ENCODE results near the gene ARHGAP10. TPM values are rescaled to one million over a fixed set of nuclear protein-coding genes. Genes with fewer than 3 reads are reported as not detected.
A peak's percentile ranks its signal among the peaks of the same experiment; 100 is the strongest.

Gene ARHGAP10
- total RNA-seq, 1 experiment from 2014 or later = 10.3 TPM

DNA sequence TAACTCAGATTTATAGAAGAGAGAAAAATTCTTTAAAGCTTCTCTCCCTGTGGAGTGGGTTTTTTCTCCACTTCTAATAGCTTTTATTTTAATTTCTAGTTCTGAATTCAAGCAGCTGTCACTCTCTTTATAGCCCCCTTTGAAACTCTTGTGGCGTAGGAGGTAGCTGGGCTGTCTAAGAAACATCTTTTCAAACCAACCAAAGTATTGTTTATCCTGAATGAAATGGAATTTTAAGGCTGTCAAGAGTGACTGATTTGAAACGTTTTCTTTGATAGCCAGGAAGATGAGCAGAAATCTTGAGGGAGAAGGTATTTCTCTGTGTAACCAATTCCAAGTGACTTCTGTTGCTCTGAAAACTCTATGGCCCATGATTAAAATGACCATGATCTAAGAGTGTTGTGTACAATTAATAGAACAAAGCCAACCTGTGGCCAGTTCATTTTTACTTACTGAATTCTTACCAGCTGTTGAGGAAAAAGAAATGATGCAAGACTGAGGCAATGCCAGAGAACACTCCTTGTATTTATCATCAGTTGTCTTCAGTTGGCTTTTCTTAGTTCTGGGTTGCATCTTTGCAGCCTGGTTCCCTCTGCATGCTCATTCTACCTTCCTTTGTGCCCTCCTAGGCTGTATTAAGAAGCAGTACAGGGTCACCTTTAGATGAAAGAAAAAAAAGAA is 298.4 kb downstream of the ARHGAP10 start:
- no peak for DNase-seq (ENCODE audit: low spot score)

- DNase-seq (ENCODE audit: low spot score) = no peak
These were observed 302.9 kb downstream of the ARHGAP10 start for GRCh38 chr4:148034813-148035212.

DNA sequence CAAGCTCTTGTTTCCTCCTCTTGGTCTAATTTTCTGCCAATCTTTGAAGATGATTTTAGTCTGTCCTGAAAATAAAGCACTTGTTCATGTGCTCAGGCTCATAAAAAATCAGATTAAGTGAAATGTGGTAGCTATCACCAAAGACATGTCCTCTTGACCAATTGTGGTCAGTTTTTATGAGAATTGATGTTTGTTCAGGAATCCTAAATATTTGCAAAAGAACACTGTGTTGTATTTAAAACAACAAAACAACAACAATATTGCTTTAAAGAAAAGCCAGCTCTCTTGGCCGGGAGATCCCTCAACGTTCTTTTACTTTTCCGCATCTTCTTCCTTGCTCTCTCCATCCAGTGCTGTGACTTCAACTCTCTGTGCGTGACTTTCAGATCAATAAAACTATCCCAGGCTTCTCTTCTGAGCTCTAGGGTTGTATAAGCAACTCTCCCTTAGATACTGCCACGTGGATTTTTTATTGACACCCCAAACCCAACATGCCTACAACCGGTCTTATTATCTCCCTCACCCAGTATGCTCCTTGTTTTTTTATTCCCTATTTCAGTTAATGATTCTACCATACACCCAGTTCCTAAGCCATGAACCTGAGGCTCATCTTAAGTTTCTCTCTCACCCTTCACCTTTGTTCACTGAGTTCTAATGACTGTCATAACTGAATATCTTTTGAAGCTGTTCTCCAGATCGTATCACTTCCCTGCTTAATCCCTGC is 309.9 kb downstream of the ARHGAP10 start:
- no peak for DNase-seq (ENCODE audit: low spot score)

GRCh38 chr4:148044089-148044911 is 312.4 kb downstream of the ARHGAP10 start:
- DNase-seq (ENCODE audit: low spot score) = no peak

GRCh38 chr4:148044912-148045352 is 313.0 kb downstream of the ARHGAP10 start:
- DNase-seq (ENCODE audit: low spot score) = no peak

DNA sequence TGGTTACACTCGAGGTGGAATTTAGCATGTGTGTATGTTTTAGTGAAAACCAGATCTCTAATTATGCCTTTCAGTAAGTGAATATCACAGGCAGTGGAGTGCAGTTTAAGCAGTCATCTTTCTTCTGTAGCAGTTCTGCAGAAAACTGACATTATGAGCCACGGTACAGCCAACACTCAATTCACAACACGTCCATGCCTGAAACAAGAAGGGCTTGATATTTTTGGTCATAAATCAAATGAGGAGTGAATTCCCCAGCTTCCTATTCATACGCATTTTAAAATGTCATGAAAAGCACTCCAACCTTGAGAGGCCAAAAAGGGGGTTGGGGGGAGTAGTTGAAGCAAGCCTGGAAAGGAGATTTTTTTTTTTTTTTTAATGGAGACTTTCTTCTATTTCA is 316.7 kb downstream of the ARHGAP10 start:
- no peak for DNase-seq (ENCODE audit: low spot score)

- DNase-seq (ENCODE audit: low spot score) = no peak
These were observed 319.5 kb downstream of the ARHGAP10 start for GRCh38 chr4:148051403-148051802.

GRCh38 chr4:148052448-148052847 is 320.6 kb downstream of the ARHGAP10 start:
- no peak for DNase-seq (ENCODE audit: low spot score)

DNA sequence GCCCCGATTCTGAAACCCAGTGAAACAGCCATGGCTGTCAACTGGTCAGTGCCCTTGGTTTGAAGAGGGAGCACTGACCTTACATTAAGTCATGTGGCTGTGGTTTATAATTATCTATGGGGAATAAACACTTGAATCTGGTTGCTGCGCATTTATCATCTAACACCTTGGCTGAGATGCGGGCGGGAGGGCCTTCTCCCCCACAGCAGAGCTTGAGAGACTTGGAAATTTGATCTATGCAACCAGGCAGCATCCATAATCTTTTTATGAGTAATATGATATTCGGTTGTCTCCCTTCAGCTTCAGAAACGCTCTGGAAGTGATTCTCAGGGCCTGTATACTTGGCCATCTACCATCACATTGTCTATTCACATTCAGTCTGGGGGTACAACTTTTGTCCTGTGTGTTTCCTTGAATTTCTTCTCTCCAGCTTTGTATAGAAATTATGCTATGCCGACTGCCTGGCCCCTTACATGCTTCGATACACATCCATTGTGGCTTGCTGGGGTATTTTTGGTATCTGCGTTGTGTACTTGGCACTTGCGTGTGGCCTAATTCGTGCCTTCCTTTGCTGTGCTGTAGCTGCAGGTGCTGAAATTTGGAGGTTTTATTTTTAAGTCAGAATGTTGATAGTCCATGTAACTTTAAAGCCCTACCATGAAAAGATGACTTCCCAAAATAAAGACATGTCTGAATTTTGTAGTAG is 321.6 kb downstream of the ARHGAP10 start:
- no peak for DNase-seq (ENCODE audit: low spot score)

DNA sequence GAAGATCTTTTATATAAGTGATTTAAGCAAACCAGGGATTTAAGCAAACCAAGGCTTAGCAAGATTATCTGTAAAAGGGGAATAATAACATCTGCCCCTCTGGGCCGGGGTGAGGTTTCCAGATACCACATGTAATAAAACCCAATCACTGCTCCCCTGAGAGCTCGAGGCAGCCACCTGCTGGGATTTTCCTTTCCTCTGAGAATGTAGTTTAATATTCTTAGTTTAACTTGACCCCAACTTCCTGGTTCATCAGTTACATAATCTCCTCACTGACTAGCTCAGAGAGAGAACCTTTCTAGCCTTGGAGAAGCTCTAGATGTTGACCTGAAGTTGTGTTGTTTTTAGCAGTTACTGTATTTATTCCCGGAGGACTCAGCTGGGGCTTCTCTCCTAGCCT is 322.4 kb downstream of the ARHGAP10 start:
- no peak for DNase-seq (ENCODE audit: low spot score)

- DNase-seq (ENCODE audit: low spot score) = no peak
These were observed 324.0 kb downstream of the ARHGAP10 start for GRCh38 chr4:148055844-148056243.

- DNase-seq (ENCODE audit: low spot score) = peak; percentile 46
These were observed 325.0 kb downstream of the ARHGAP10 start for GRCh38 chr4:148056879-148057278.

- no peak for DNase-seq (ENCODE audit: low spot score)
These were observed 325.6 kb downstream of the ARHGAP10 start for GRCh38 chr4:148057516-148057915.

- no peak for DNase-seq (ENCODE audit: low spot score)
These were observed 326.3 kb downstream of the ARHGAP10 start for GRCh38 chr4:148057984-148058859.

GRCh38 chr4:148059617-148060180 is 327.8 kb downstream of the ARHGAP10 start:
- no peak for DNase-seq (ENCODE audit: low spot score)

DNA sequence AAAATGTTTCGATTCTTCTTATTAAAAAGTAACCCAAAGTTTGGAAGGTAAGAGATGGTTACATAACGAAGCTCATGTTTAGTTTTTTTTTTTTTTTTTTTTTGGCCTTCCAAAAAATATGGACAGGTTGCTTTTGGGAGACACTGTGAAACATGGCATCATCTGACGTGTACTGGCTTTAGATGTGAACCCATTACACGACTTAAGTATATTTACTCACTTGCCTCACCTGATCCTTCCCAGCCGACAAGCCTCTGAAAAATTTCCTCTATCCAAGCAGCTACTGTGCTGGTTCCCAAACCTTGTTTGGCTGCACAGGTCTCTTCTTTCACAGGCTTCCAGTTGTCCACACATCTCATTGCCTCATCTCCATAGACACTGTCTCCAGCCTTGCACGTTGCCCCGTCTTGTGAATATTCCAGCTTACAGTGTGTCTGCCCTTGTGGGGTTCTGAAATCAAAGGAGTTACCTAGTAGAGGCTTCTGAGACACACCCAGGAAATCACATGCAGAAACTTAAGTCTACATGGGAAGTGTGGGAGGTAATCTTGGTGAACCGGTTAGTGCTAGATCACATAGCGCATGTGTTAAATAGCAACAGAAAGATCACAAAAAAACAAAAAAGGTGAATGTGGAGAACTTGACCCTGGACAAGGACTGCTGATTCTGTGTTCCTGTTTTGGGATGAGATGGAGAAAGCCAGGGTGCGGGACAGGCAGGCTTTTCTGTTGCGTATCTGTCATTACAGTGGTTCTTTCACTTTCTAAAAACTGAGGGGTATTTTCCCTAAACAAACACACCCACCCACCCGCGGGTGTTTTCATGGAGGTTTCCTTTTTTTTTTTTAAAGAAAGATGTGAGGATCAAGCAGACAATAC is 328.6 kb downstream of the ARHGAP10 start:
- no peak for DNase-seq (ENCODE audit: low spot score)

- DNase-seq (ENCODE audit: low spot score) = no peak
These were observed 329.2 kb downstream of the ARHGAP10 start for GRCh38 chr4:148061141-148061481.

DNA sequence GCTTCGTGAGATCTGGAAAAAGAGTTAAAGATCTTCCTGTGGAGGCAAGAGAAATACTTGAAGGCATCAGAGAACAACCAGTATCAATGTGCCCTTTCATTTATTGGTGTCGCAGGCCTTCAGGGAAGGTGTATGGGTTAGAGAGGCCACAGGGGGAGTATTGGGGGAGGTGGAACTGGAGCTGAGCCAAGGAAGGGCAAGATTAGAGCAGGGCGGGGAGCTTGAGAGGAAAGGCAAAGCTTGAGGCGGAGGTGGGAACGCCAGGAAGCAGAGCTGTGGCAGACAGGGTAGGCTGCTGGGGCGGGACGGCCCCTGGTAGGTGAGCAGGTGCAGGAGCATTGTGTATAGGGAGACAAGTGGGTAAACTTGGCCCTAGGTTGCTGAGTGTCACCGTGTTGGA is 329.9 kb downstream of the ARHGAP10 start:
- no peak for DNase-seq (ENCODE audit: low spot score)

DNA sequence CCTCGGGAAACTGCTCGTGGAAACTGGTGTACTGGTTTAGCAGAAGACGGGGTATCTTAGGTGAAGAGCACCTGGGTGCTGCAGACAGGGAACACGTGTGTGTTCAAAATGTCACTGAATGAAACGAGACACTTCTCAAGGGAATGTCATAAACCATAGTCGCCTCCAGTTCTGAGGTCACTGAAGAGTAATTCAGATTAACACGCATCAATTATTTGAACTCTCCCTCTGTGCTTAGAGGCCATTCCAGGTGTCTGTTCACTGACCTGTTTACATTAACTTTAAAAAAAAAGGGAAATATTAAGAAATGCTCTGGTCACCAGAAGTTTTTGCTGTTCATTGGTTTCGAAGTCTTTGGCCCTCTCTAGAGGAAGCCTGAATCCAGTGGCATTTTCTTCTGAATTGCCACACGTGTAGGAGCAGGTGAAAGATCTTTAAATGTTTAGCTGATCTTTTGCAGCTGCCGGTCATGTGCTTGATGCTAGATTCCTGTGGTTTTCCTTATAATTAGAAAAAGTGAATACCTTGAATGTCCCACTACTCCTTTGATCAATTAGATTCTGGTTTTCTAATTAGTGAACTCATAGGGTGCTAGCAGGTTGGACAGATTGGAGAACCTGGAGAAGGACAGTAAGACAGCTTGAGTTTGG is 330.5 kb downstream of the ARHGAP10 start:
- no peak for DNase-seq (ENCODE audit: low spot score)
